Keratinocyte (primary cell): ENCODE results near the gene ROPN1B.

Experiments
- CTCF ChIP-seq, 3 experiments: IDR thresholded peaks in 1 of 3; conservative IDR thresholded peaks in 1 of 3; optimal IDR thresholded peaks in 1 of 3; 2 replicates in 2 of 3; 3 replicates in 1 of 3; pipeline versions ENCODE3 to v1.5.1; 2011; ENCODE audit warnings: low read length in 3 of 3, mild to moderate bottlenecking in 3 of 3, moderate library complexity in 2 of 3, control low read depth in 1 of 3, inconsistent platforms in 1 of 3; ENCODE audit not compliant: insufficient read depth in 2 of 3; ENCODE audit errors: extremely low read depth in 1 of 3
- EZH2 ChIP-seq: IDR thresholded peaks from one replicate; pipeline ENCODE4 v1.6.1; 2012; ENCODE audit warnings: inconsistent platforms, mild to moderate bottlenecking, low read length, moderate library complexity

GRCh38 chr3:126019683-126020082 lies 50.7 kb downstream of the ROPN1B start:
- TF ChIP-seq CTCF (optimal IDR thresholded peaks at IDR 0.05 in 1 of 3, IDR thresholded peaks at IDR 0.05 in 1 of 3, conservative IDR thresholded peaks at IDR 0.05 in 1 of 3; ENCODE audit: extremely low read depth in 1 of 3, insufficient read depth in 2 of 3, low read length in 3 of 3) (no peak), EZH2 (no peak)
